Activated CD4-positive, CD25-positive, alpha-beta regulatory T cell (primary cell): ENCODE results near the gene UROS.

Experiments
- DNase-seq, 4 experiments: peaks; one replicate each; lab custom pipeline; 2025; lab: John Stamatoyannopoulos, UW

UROS gene

GRCh38 chr10:125788156-125789034 lies 34.7 kb downstream of the UROS start:
- DNase-seq, result no peak

GRCh38 chr10:125785791-125786190 lies 37.3 kb downstream of the UROS start:
- DNase-seq, result no peak

GRCh38 chr10:125783957-125784356 lies 39.1 kb downstream of the UROS start:
- no peak for DNase-seq

GRCh38 chr10:125783408-125783807 lies 39.6 kb downstream of the UROS start:
- no peak for DNase-seq

GRCh38 chr10:125782616-125783015 lies 40.4 kb downstream of the UROS start:
- no peak for DNase-seq

- DNase-seq, result no peak
Observed at GRCh38 chr10:125782054-125782453, 41.0 kb downstream of the UROS start.

- DNase-seq, result no peak
Observed at GRCh38 chr10:125781374-125781773, 41.7 kb downstream of the UROS start.

GRCh38 chr10:125779403-125780327 lies 43.4 kb downstream of the UROS start:
- DNase-seq, result no peak

- DNase-seq, result no peak
Observed at GRCh38 chr10:125778556-125778955, 44.5 kb downstream of the UROS start.

- no peak for DNase-seq
Observed at GRCh38 chr10:125777806-125778205, 45.3 kb downstream of the UROS start.

GRCh38 chr10:125775491-125776106 lies 47.5 kb downstream of the UROS start, which contains the start of gene MMP21:
Gene MMP21, minus strand, starts transcription at chr10:125775821. Its CDS starts 0 bp downstream, at chr10:125775821.
- DNase-seq, result no peak

- no peak for DNase-seq
Observed at GRCh38 chr10:125774581-125775191, 48.4 kb downstream of the UROS start.

- DNase-seq, result no peak
Observed at GRCh38 chr10:125773687-125774543, 49.1 kb downstream of the UROS start.

GRCh38 chr10:125772864-125773180 lies 50.2 kb downstream of the UROS start:
- no peak for DNase-seq

- DNase-seq, result no peak
Observed at GRCh38 chr10:125772112-125772863, 50.8 kb downstream of the UROS start.

- no peak for DNase-seq
Observed at GRCh38 chr10:125770844-125771243, 52.2 kb downstream of the UROS start.

- DNase-seq, result no peak
Observed at GRCh38 chr10:125769175-125769574, 53.9 kb downstream of the UROS start.

GRCh38 chr10:125768219-125768855 lies 54.7 kb downstream of the UROS start:
- no peak for DNase-seq

- no peak for DNase-seq
Observed at GRCh38 chr10:125766511-125766910, 56.5 kb downstream of the UROS start.

GRCh38 chr10:125765835-125766234 lies 57.2 kb downstream of the UROS start:
- no peak for DNase-seq
